ENCODE measurements around the gene TIMM8A. TPM values are rescaled to one million over a fixed set of nuclear protein-coding genes. Genes with fewer than 3 reads are reported as not detected.

Gene TIMM8A, protein sequence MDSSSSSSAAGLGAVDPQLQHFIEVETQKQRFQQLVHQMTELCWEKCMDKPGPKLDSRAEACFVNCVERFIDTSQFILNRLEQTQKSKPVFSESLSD
- total RNA-seq (2014; rRNA removed; shearing (Covaris generic)) (1.9 and 14.9 TPM in 2 replicates), polyA plus RNA-seq (2016; fragmentation: Nextera tagmentation; extraction: Ambion mirVana) (15.7 and 18.5 TPM in 2 replicates)

DNA sequence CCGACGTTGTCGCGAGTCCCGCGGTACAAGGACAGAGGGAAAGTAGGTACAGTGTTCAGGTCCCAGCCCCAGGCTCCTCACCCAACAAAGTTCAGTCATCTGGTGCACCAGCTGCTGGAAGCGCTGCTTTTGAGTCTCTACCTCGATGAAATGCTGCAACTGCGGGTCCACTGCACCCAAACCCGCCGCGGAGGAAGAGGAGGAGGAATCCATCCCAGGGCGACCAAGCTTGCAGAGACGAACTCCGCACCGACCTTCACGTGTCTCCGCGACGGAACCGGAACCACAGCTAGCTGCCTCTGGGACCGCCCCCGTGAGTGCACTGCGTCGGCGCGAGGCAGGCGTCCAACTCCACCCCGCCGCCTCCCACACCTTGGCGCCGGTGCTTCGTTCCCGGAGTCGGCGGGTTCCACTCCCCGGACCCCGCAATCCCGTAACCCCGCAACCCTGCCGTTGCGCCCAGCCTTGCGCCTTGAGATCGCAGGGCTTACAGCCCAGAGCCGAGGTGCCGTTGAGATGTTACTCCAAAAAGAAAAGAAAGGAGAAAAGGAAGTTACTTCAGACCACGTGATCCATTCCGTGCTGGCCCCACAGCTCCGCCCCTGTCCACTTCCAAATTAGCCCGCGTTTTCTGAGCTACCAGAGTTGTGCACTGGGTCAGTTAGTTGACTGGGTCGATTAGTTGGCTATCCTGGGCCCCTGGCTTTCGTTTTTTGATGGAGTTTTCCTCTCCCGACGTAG, at the start of gene TIMM8A:
TIMM8A (minus strand) TSS at position 291 of the 741 bp plus-strand sequence; CDS start at position 213, 78 bp downstream.
- Histone ChIP-seq H3K9ac (peak within 1 kb of the TSS; percentile 90), H3K79me2 (ENCODE audit: insufficient read depth) (peaks cover 46% of the 10 kb centered on the region), H4K20me1 (ENCODE audit: insufficient read depth) (no peaks in the 10 kb centered on the region), H3K9me3 (ENCODE audit: low read depth) (no peaks in the 10 kb centered on the region), H3K27me3 (replicated peaks; ENCODE audit: insufficient read depth) (no peaks in the 10 kb centered on the region), H3K9me2 (ENCODE audit: insufficient read depth) (no peaks in the 10 kb centered on the region), H2AFZ (peak within 1 kb of the TSS; percentile 95), H3K36me3 (ENCODE audit: low read depth) (no peaks in the 10 kb centered on the region), H3K4me2 (ENCODE audit: unreplicated experiment) (peak within 1 kb of the TSS; percentile 94), H3K4me1 (ENCODE audit: insufficient read depth) (no peaks in the 10 kb centered on the region; the same call in 1 of the 2 replicates), H3K27ac (peak within 1 kb of the TSS; percentile 94), H3F3A (ENCODE audit: insufficient read depth) (peaks cover 15% of the 10 kb centered on the region; the same call in 1 of the 2 replicates), H3K4me3 (peak within 1 kb of the TSS; percentile 99)
- DNase-seq: peak; percentile 89
- 0 to 3% methylated on average over 28 to 36 of the region's 55 CpGs for WGBS, 2 experiments (ENCODE audit: low coverage in 1 of 2, low lambda C conversion rate in 2 of 2, missing lambda C conversion rate in 2 of 2)
- in situ Hi-C loops (cut with MboI): no loop called here
- no peak for TF ChIP-seq EZH2 (IDR thresholded peaks at IDR 0.05; ENCODE audit: insufficient read depth, poor library complexity, severe bottlenecking)
- TF ChIP-seq EZH2phosphoT487 (IDR thresholded peaks at IDR 0.05; ENCODE audit: insufficient read depth, low read depth): no peak

- H3K9me2 ChIP-seq (ENCODE audit: insufficient read depth): no peaks in the 10 kb centered on the region
- H2AFZ ChIP-seq: no peak overlapping the region
- WGBS, 2 experiments (ENCODE audit: low coverage in 1 of 2, low lambda C conversion rate in 2 of 2, missing lambda C conversion rate in 2 of 2): 54 to 63% methylated on average over 4 of the region's 4 CpGs
- 0 out of 2 replicates have a peak, but pooled peaks cover 7% of the 10 kb centered on the region for H3K4me1 ChIP-seq (ENCODE audit: insufficient read depth)
- TF ChIP-seq EZH2 (IDR thresholded peaks at IDR 0.05; ENCODE audit: insufficient read depth, poor library complexity, severe bottlenecking) (no peak), EZH2phosphoT487 (IDR thresholded peaks at IDR 0.05; ENCODE audit: insufficient read depth, low read depth) (no peak)
- in situ Hi-C loops (cut with MboI): no loop called here
- H4K20me1 ChIP-seq (ENCODE audit: insufficient read depth): no peaks in the 10 kb centered on the region
- DNase-seq: no peak
- H3K4me2 ChIP-seq (ENCODE audit: unreplicated experiment): no peak overlapping the region
- no peak overlapping the region for H3K4me3 ChIP-seq
- no peak overlapping the region for H3K27ac ChIP-seq
- no peaks in the 10 kb centered on the region for H3K27me3 ChIP-seq (replicated peaks; ENCODE audit: insufficient read depth)
- no peak overlapping the region for H3K9ac ChIP-seq
- peaks cover 3% of the 10 kb centered on the region; the same call in 1 of the 2 replicates for H3K36me3 ChIP-seq (ENCODE audit: low read depth)
- H3K9me3 ChIP-seq (ENCODE audit: low read depth): no peaks in the 10 kb centered on the region
- peaks cover 41% of the 10 kb centered on the region for H3F3A ChIP-seq (ENCODE audit: insufficient read depth)
- peaks cover 11% of the 10 kb centered on the region for H3K79me2 ChIP-seq (ENCODE audit: insufficient read depth)
Observed at GRCh38 chrX:101397779-101398178, 49.2 kb upstream of the TIMM8A start.

GRCh38 chrX:101395789-101396188, 47.2 kb upstream of the TIMM8A start:
- Histone ChIP-seq H3K36me3 (ENCODE audit: low read depth) (peaks cover 13% of the 10 kb centered on the region), H3K27ac (no peak overlapping the region), H3K4me3 (no peak overlapping the region), H3K4me2 (ENCODE audit: unreplicated experiment) (no peak overlapping the region), H3F3A (ENCODE audit: insufficient read depth) (peaks cover 58% of the 10 kb centered on the region), H3K79me2 (ENCODE audit: insufficient read depth) (peaks cover 30% of the 10 kb centered on the region), H4K20me1 (ENCODE audit: insufficient read depth) (no peaks in the 10 kb centered on the region), H3K4me1 (ENCODE audit: insufficient read depth) (peaks cover 13% of the 10 kb centered on the region; the same call in 1 of the 2 replicates), H3K9me3 (ENCODE audit: low read depth) (no peaks in the 10 kb centered on the region), H3K9ac (no peak overlapping the region), H3K27me3 (replicated peaks; ENCODE audit: insufficient read depth) (no peaks in the 10 kb centered on the region), H3K9me2 (ENCODE audit: insufficient read depth) (no peaks in the 10 kb centered on the region), H2AFZ (no peak overlapping the region)
- peak; percentile 30 for DNase-seq
- 89 to 96% methylated on average over 1 of the region's 1 CpG for WGBS, 2 experiments (ENCODE audit: low coverage in 1 of 2, low lambda C conversion rate in 2 of 2, missing lambda C conversion rate in 2 of 2)
- no peak for TF ChIP-seq EZH2phosphoT487 (IDR thresholded peaks at IDR 0.05; ENCODE audit: insufficient read depth, low read depth)
- no peak for TF ChIP-seq EZH2 (IDR thresholded peaks at IDR 0.05; ENCODE audit: insufficient read depth, poor library complexity, severe bottlenecking)
- in situ Hi-C loops (cut with MboI): no loop called here

DNA sequence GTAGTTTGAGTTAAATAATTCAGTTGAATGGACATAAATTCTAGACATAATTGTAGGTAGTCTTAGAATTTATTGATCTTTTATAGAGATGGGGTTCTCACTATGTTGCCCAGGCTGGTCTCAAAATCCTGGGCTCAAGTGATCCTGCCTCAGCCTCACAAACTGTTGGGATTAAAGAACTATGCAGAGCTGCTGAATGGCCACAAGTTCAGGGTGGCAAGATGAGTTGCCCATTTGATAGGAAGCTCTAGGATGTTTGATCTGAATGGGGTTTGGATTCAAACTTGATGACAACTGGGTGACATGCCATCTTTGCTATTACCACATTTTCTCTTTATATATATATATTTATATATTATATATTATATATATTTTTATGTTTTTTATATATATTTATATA, 45.8 kb upstream of the TIMM8A start:
- H3K9me3 ChIP-seq (ENCODE audit: low read depth): no peaks in the 10 kb centered on the region
- no peak overlapping the region for H3K9ac ChIP-seq
- no peak overlapping the region for H2AFZ ChIP-seq
- DNase-seq: no peak
- TF ChIP-seq EZH2 (IDR thresholded peaks at IDR 0.05; ENCODE audit: insufficient read depth, poor library complexity, severe bottlenecking): no peak
- TF ChIP-seq EZH2phosphoT487 (IDR thresholded peaks at IDR 0.05; ENCODE audit: insufficient read depth, low read depth): no peak
- peaks cover 30% of the 10 kb centered on the region for H3K79me2 ChIP-seq (ENCODE audit: insufficient read depth)
- H3K27me3 ChIP-seq (replicated peaks; ENCODE audit: insufficient read depth): no peaks in the 10 kb centered on the region
- no peak overlapping the region for H3K4me2 ChIP-seq (ENCODE audit: unreplicated experiment)
- H3K36me3 ChIP-seq (ENCODE audit: low read depth): peaks cover 13% of the 10 kb centered on the region
- H3K4me1 ChIP-seq (ENCODE audit: insufficient read depth): peaks cover 13% of the 10 kb centered on the region; the same call in 1 of the 2 replicates
- no peak overlapping the region for H3K4me3 ChIP-seq
- H3K9me2 ChIP-seq (ENCODE audit: insufficient read depth): no peaks in the 10 kb centered on the region
- no peaks in the 10 kb centered on the region for H4K20me1 ChIP-seq (ENCODE audit: insufficient read depth)
- in situ Hi-C loops (cut with MboI): no loop called here
- peaks cover 58% of the 10 kb centered on the region for H3F3A ChIP-seq (ENCODE audit: insufficient read depth)
- H3K27ac ChIP-seq: peak overlapping the region; percentile 15; the same call in 1 of the 2 replicates

Measured in GM23248 (cell line).